Measurements from ENCODE around the gene SH2D6. TPM values are rescaled to one million over a fixed set of nuclear protein-coding genes. Genes with fewer than 3 reads are reported as not detected.
"Not testable (repeated sequence)": the region's sequence is repeated elsewhere in the genome, so short reads cannot be mapped to it uniquely, and the experiment has no call there.

Gene SH2D6
- total RNA-seq, 2 donors from 2014 or later, result 0.24 to 0.81 TPM

DNA sequence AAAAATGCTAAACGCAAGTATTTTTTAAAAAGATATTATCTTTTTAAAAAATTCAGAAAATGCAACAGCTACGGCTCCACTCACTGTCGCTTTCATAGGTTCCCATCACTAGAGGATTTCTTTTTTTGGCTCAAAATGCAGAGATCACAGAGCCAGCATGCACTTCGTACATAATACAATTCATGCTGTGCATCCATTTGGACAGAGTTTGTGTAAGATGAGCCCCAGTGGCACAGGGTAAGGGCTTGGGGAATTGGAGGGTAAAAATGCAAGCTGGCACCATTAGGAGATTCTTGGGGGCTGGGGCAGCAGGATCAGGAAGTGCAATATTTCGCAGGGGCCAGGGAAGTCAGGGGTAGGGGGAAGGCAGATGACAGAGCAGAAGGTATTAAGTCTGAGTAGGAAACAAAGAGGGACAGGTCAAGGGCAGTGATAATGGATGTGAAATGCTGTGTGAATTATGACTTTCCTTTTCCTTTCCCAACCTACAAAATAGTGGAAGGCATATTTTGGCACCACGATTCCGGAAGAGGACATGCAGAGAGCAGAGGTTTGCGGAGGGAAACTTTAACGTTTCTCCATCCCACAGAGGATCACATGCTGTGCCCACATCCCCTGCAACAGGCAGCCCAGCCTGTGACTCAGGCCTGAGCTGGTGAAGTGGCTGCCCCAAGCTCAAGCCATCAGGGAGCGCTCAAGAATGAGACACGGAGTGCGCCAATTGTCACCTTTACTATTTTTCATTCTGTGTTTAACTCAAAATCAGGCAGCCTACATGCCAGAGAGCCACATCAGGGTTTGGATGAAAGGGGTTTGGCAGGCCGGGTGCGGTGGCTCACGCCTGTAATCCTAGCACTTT, 13.1 kb upstream of the SH2D6 start:
- H3K9me3 Mint-ChIP-seq, result peaks cover 3% of the 10 kb centered on the region
- peaks cover 0 to 3% of the 10 kb centered on the region in 2 donors for H3K27me3 Mint-ChIP-seq
- peaks cover 36 to 44% of the 10 kb centered on the region in 2 donors for H3K4me1 Mint-ChIP-seq (ENCODE audit: low read depth in 2 of 2)
- peak overlapping the region; percentile 86 to 91 for H3K27ac Mint-ChIP-seq
- peak; percentile 97 to 98 for ATAC-seq
- peak; percentile 90 for DNase-seq (ENCODE audit: low spot score)
- H3K4me3 Mint-ChIP-seq, result peak overlapping the region; percentile 78
- peaks cover 12% of the 10 kb centered on the region for H3K36me3 Mint-ChIP-seq

DNA sequence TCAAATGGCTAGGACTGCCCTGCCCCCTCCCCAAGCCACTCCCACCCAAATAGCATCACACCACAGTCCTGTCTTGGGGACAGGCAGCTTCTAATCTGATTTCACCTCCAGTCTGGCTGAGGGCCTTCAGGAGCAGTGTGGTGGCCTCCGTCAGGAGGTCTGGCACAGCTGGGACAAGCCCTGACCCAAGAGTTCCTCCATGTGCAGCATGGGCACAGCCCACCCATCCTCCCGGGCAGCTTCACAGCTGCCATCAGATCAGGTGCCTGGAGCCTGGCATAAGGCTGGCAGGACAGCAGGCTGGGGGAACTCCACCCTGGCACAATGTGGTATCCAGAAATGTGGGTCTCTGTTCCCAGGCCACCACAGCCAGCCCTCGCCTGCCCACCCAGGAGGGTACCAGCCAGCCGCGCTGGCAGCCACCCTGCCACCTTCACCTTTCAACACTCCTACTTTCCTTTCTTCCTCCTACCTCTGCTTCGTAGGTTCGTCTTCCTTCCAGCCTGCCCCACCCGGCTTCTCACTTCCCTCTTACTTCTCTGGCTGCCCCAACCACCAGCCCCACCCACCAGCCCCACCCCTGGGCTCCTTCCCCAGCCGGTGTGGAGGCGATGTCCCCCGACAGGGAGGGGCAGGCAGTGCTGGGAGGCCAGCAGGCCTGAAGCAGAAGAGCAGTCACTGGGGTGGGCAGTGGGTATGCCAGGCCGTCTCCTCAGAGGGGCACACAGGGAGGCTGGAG, 8.5 kb upstream of the SH2D6 start, which contains the start of gene CAPG:
Gene CAPG, minus strand, starts transcription at position 522 of the 739 bp plus-strand sequence. CDS start 8,221 bp downstream, outside the sequence.
- Mint-ChIP-seq H3K9me3 (no peaks in the 10 kb centered on the region), H3K4me3 (peak within 1 kb of the TSS; percentile 77), H3K4me1 (ENCODE audit: low read depth in 2 of 2) (peaks cover 45 to 55% of the 10 kb centered on the region in 2 donors), H3K27me3 (peaks cover 6 to 9% of the 10 kb centered on the region in 2 donors), H3K27ac (peak within 1 kb of the TSS in 1 of 2 donors; percentile 54), H3K36me3 (no peaks in the 10 kb centered on the region)
- peak in 1 of 2 donors; percentile 12 for ATAC-seq
- no peak for DNase-seq (ENCODE audit: low spot score)

DNA sequence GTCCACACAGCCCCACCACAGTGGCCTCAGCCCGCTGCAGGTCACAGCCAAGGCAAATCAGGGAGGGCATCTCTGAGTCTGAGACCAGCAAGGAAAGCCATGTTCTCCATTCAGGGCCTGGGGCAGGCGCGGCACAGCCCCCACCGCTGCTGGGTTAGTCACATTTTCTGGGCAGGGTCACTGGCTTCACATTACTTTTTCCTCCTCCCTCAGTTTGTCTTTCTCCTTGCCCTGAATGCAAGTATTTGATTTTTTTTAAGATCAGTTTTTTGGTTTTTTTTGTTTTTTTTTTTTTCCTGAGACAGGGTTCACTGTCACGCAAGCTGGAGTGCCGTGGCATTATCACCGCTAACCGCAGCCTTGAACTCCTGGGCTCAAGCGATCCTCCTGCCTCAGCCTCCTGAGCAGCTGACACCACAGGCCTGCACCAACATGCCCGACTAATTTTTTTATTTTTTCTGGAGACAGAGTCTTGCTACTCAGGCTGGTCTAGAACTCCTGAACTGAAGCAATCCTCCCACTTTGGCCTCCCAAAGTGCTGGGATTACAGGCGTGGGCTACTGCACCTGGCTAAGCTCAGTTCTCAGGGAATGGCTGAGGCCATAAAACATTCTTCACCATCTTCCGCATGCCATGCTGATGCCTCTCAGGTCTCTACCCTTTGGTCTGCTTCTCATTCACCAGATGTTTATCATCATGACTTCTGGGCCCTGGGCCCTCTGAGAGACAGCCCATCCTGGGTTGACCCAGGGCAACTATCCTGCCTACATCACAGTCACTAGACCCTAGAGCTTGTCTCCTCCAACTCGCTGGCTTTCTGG, 7.7 kb upstream of the SH2D6 start:
- H3K4me1 Mint-ChIP-seq (ENCODE audit: low read depth in 2 of 2), result peaks cover 44 to 53% of the 10 kb centered on the region in 2 donors
- DNase-seq (ENCODE audit: low spot score) (no peak), ATAC-seq (no peak)
- H3K27me3 Mint-ChIP-seq, result peaks cover 6 to 12% of the 10 kb centered on the region in 2 donors
- no peaks in the 10 kb centered on the region for H3K9me3 Mint-ChIP-seq
- peak overlapping the region; percentile 77 for H3K4me3 Mint-ChIP-seq
- no peaks in the 10 kb centered on the region for H3K36me3 Mint-ChIP-seq
- H3K27ac Mint-ChIP-seq, result peak overlapping the region in 1 of 2 donors; percentile 54

- DNase-seq (ENCODE audit: low spot score) (no peak), ATAC-seq (no peak)
- H3K4me3 Mint-ChIP-seq, result peak overlapping the region; percentile 44
- peaks cover 6 to 12% of the 10 kb centered on the region in 2 donors for H3K27me3 Mint-ChIP-seq
- peaks cover 42 to 49% of the 10 kb centered on the region in 2 donors for H3K4me1 Mint-ChIP-seq (ENCODE audit: low read depth in 2 of 2)
- H3K9me3 Mint-ChIP-seq, result no peaks in the 10 kb centered on the region
- peak overlapping the region in 1 of 2 donors; percentile 54 for H3K27ac Mint-ChIP-seq
- H3K36me3 Mint-ChIP-seq, result no peaks in the 10 kb centered on the region
These were observed 7.1 kb upstream of the SH2D6 start for GRCh38 chr2:85411405-85411748.

GRCh38 chr2:85413592-85414420, 4.7 kb upstream of the SH2D6 start:
- Mint-ChIP-seq H3K27ac (no peak overlapping the region), H3K9me3 (no peaks in the 10 kb centered on the region), H3K4me1 (ENCODE audit: low read depth in 2 of 2) (peaks cover 32 to 37% of the 10 kb centered on the region in 2 donors), H3K27me3 (peaks cover 6 to 9% of the 10 kb centered on the region in 2 donors), H3K36me3 (no peaks in the 10 kb centered on the region), H3K4me3 (peak overlapping the region; percentile 75)
- ATAC-seq (peak in 1 of 2 donors; percentile 35), DNase-seq (ENCODE audit: low spot score) (no peak)

GRCh38 chr2:85414421-85414759, 4.1 kb upstream of the SH2D6 start:
- not testable (repeated sequence) for H3K36me3 Mint-ChIP-seq; H3K9me3 Mint-ChIP-seq; DNase-seq (ENCODE audit: low spot score); H3K27me3 Mint-ChIP-seq; ATAC-seq; H3K27ac Mint-ChIP-seq; H3K4me3 Mint-ChIP-seq
- peaks cover 34 to 39% of the 10 kb centered on the region in 2 donors for H3K4me1 Mint-ChIP-seq (ENCODE audit: low read depth in 2 of 2)

DNA sequence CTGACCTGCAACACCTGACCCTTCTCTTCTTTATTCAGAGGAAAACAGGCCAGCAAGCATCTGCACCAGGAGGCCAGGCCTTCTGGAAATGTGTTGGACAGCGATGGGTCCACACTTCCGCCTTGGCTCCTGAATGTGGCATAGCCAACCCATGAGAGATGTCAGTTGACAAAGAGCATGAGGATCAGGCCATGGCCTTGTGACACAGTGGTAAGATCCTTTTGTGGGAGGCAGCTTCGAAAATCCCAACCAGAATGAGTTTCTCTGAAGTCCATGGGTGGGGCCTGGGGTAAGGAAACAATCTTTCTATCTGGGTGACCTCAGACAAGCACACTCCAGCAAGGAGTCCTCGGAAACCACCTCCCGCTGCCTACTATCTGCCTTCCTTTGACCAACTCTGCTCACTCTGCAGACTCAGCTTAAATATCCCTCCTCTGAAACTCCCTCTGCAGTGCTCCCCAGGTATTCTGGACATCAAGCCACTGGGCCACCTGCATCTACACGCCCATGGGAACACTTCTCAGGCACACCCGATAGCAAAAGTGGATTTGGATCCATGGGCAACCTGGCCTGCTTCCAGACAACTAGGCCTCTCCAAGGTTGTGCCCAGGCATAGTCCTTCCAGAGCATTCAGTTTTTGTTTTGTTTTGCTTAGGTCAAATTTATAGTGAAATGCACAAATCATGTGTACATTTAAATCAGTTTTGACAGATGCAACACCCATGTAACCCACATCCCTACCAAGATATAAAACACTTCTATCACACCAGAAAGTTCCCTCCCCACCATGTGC, 3.6 kb upstream of the SH2D6 start:
- H3K36me3 Mint-ChIP-seq, result no peaks in the 10 kb centered on the region
- ATAC-seq, result no peak
- peak overlapping the region; percentile 0 for H3K4me3 Mint-ChIP-seq
- no peaks in the 10 kb centered on the region for H3K9me3 Mint-ChIP-seq
- no peak for DNase-seq (ENCODE audit: low spot score)
- H3K4me1 Mint-ChIP-seq (ENCODE audit: low read depth in 2 of 2), result peaks cover 34 to 37% of the 10 kb centered on the region in 2 donors
- H3K27ac Mint-ChIP-seq, result peak overlapping the region in 1 of 2 donors; percentile 29
- H3K27me3 Mint-ChIP-seq, result peaks cover 6 to 9% of the 10 kb centered on the region in 2 donors

GRCh38 chr2:85415980-85416650, 2.4 kb upstream of the SH2D6 start:
- ATAC-seq, result no peak
- Mint-ChIP-seq H3K36me3 (no peaks in the 10 kb centered on the region), H3K4me3 (no peak overlapping the region), H3K4me1 (ENCODE audit: low read depth in 2 of 2) (peaks cover 34 to 35% of the 10 kb centered on the region in 2 donors), H3K27me3 (peaks cover 3 to 8% of the 10 kb centered on the region in 2 donors), H3K27ac (no peak overlapping the region), H3K9me3 (no peaks in the 10 kb centered on the region)
- DNase-seq (ENCODE audit: low spot score), result no peak

DNA sequence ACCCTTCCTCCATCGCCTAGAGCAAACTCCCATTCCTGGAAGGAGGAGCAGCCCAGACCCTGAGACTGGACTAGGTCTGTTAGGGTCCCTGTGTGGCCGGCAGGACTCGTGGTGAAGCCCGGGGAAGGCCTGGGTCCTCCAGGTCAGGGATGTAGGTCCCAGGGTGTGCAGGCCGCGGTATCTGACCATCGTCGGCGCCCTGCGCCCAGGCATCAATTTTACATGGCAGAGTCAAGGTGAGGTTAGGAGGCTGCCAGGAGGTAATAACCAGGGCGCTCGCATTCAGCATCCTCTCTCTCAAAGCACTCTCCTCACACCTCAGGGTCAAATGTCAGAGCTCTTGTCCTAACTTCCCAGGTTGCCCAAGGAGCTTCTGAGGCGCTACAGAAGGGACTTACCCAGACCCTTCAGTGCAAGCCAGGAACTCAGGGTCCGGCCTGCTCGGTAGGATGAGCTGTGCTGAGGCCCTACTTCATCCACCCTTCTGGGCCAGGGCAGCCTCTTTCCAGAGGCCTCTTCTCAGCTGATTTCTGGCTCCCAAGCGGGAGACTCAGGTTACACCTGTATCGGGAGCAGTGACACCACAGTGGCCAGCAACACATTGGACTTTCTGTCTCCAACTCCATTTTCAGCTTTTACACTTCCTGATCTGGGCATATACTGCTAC, 628 bp downstream of the SH2D6 start:
- peaks cover 34 to 37% of the 10 kb centered on the region in 2 donors for H3K4me1 Mint-ChIP-seq (ENCODE audit: low read depth in 2 of 2)
- peaks cover 0 to 3% of the 10 kb centered on the region in 2 donors for H3K27me3 Mint-ChIP-seq
- no peak for DNase-seq (ENCODE audit: low spot score)

DNA sequence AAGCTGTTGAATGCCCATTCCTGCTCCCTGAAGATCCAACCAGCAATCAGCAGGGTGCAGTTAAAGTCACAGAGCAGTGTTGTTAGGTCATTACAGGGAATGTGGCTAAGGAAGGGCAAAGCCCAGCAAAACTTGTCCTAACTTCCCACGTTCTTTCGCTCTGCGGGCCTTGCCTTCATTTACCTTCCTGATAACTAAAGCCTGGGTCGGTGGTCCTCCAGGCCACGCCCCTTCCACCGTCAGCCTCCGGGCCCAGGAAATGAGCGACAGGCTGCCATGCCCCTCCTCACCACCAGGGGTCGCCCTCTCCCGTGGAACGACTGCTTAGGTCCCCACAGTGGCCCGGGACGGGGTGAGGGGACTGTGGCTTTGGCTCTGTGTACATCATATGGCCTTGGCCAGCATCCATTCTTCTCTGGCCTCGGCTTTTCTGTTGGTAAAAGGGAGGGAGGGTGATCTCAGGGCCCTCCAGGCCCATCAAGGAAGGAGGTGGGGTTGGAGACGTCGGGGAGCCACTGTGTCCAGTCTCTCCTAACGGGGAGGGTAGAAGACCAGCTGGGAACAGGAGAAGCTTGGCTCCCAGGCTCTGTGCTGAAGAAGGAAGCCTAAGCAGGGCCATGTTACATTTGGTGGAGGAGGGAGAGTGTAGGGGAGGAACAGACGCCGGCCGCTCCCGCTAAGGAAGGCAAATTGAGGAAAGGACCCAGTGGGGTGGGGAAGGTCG, 2.2 kb downstream of the SH2D6 start:
- Mint-ChIP-seq H3K27ac (peak overlapping the region; percentile 80 to 93), H3K4me1 (ENCODE audit: low read depth in 2 of 2) (peaks cover 25 to 28% of the 10 kb centered on the region in 2 donors), H3K36me3 (no peaks in the 10 kb centered on the region), H3K27me3 (no peaks in the 10 kb centered on the region), H3K4me3 (peak overlapping the region; percentile 64), H3K9me3 (no peaks in the 10 kb centered on the region)
- DNase-seq (ENCODE audit: low spot score) (peak; percentile 88), ATAC-seq (peak; percentile 81 to 83)

More for the DNA sequence above, 628 bp downstream of the SH2D6 start:
- Mint-ChIP-seq H3K4me3 (peak overlapping the region; percentile 96), H3K9me3 (no peaks in the 10 kb centered on the region), H3K36me3 (no peaks in the 10 kb centered on the region), H3K27ac (peak overlapping the region; percentile 93 to 95)
- ATAC-seq, result no peak
